T-cell (primary cell): ENCODE results near the gene CD86. TPM values are rescaled to one million over a fixed set of nuclear protein-coding genes. Genes with fewer than 3 reads are reported as not detected.

Experiments
- ATAC-seq, 4 experiments: fragments of 200-7000 bp in 3 of 4; fragments of 150-1000 bp in 1 of 4; cut with Tn5 transposase; replicated peaks in 1 of 4; 1 replicate in 3 of 4; 2 replicates in 1 of 4; pipeline ENCODE4 v1.10.0; 2021; ENCODE audit warnings: moderate library complexity in 3 of 4, mild to moderate bottlenecking in 2 of 4, moderate number of reproducible peaks in 1 of 4
- CTCF ChIA-PET, 2 donors: fragments of 300-600 bp; sonication (Branson Sonifier 250); formaldehyde crosslinking; loops; one replicate each; lab custom pipeline; 2022; ENCODE audit warnings: antibody characterized with exemption in 2 of 2; lab: Charles Lee
- POLR2A ChIA-PET, 2 donors: fragments of 300-600 bp; sonication (Branson Sonifier 250); formaldehyde crosslinking; loops; one replicate each; lab custom pipeline; 2022; ENCODE audit warnings: antibody characterized with exemption in 2 of 2; lab: Charles Lee
- DNase-seq, 35 experiments: peaks; one replicate each; pipeline versions ENCODE4 v3.0.0 to v3.0.0-alpha.2; 2013 to 2023
- H3K27ac ChIP-seq: one replicate; pipeline ENCODE4 v1.5.1; 2013; ENCODE audit warnings: low read length
- H3K27me3 ChIP-seq, 2 experiments: replicated peaks in 1 of 2; 1 replicate in 1 of 2; 2 replicates in 1 of 2; pipeline versions ENCODE4 v1.6.1 to v1.7.0; 2013; ENCODE audit warnings: low read length in 1 of 2, mixed read lengths in 1 of 2; ENCODE audit not compliant: control insufficient read depth in 2 of 2, insufficient read depth in 2 of 2; ENCODE audit errors: extremely low read depth in 1 of 2
- H3K36me3 ChIP-seq, 2 donors: 1 replicate in 1 of 2; 2 replicates in 1 of 2; pipeline versions ENCODE4 v1.6.1 to v1.7.0; 2013; ENCODE audit warnings: low read length in 1 of 2; ENCODE audit not compliant: control insufficient read depth in 2 of 2, insufficient read depth in 1 of 2; ENCODE audit errors: extremely low read depth in 1 of 2
- H3K4me1 ChIP-seq, 2 experiments: 1 replicate in 1 of 2; 2 replicates in 1 of 2; pipeline versions ENCODE4 v1.6.1 to v1.7.0; 2013; ENCODE audit warnings: low read length in 2 of 2, mixed read lengths in 1 of 2; ENCODE audit not compliant: insufficient read depth in 2 of 2, control insufficient read depth in 1 of 2; ENCODE audit errors: extremely low read depth in 1 of 2
- H3K4me3 ChIP-seq, 2 donors: 1 replicate in 1 of 2; 2 replicates in 1 of 2; pipeline versions ENCODE4 v1.5.1 to v1.7.0; 2013; ENCODE audit warnings: mild to moderate bottlenecking in 2 of 2, low read length in 1 of 2, moderate library complexity in 1 of 2; ENCODE audit not compliant: control insufficient read depth in 1 of 2; ENCODE audit errors: extremely low read depth in 1 of 2
- H3K9me3 ChIP-seq: 2 replicates; pipeline ENCODE4 v1.7.0; 2013
- H3K27ac Mint-ChIP-seq, 2 donors: one replicate each; pipeline ENCODE4 v1.8.0; 2020 to 2021; ENCODE audit warnings: mild to moderate bottlenecking in 2 of 2, mixed read lengths in 2 of 2
- H3K27me3 Mint-ChIP-seq, 2 donors: one replicate each; pipeline ENCODE4 v1.8.0; 2021 to 2022; ENCODE audit warnings: mixed read lengths in 2 of 2
- H3K36me3 Mint-ChIP-seq: one replicate; pipeline ENCODE4 v1.8.0; 2021; ENCODE audit warnings: mixed read lengths
- H3K4me1 Mint-ChIP-seq, 3 donors: one replicate each; pipeline ENCODE4 v1.8.0; 2020 to 2022; ENCODE audit warnings: mixed read lengths in 3 of 3, mild to moderate bottlenecking in 1 of 3
- H3K4me3 Mint-ChIP-seq, 3 donors: one replicate each; pipeline ENCODE4 v1.8.0; 2020 to 2022; ENCODE audit warnings: mild to moderate bottlenecking in 3 of 3, mixed read lengths in 3 of 3, moderate library complexity in 3 of 3
- H3K9me3 Mint-ChIP-seq, 3 donors: one replicate each; pipeline ENCODE4 v1.8.0; 2020 to 2022; ENCODE audit warnings: mixed read lengths in 3 of 3
- WGBS: methylation state at CpG from one replicate; pipeline ENCODE4 v1.1.5; 2013; ENCODE audit warnings: missing lambda C conversion rate; ENCODE audit not compliant: insufficient coverage; 5-methylcytosine and 5-hydroxymethylcytosine counted together
- total RNA-seq, 35 experiments: library from RNA in 6 of 35; stranded (reverse) in 6 of 35; fragments of 120-200 nt in 1 of 35; gene quantifications; one replicate each; pipeline versions ENCODE4 v1.2.1 to v1.2.4 and lab custom pipeline; 2013 to 2026

The CD86 gene
- total RNA-seq, 5 donors from 2014 or later (not counting 1 experiment from before 2014, with no cell fraction given), result 0.23 to 1.2 (median 0.52) TPM; not detected in 1

DNA sequence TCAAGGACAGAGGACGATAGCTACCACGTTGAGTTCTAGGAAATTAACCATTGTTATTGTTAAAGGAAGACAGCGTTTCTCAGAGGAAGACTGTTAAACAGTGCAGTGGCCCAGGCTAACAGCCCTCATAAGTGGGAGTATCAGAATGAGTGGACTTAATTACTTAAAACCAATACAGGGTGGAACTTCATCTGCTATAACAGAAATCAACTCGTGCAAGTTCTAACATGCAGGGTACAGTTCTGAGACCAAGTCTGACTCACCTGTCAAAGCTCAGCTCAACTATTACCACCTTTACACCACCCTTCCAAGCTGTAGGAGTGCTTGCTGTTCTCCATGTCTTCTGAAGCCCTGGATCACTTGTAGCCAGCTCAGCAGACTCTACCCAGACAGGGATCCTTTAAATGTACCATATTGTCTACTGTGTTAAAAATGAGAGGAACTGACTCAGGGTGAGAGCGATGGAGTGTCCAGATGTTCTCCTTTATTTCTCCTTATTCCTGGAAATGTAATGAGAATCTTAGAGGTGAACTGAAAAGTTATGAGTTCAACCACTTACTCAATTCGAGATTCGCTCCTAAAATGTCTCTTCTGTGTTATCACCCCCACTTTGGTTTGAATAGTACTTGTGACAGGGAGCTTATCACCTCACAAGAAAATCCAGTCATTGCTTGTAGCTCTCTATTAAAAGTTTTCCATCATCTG lies 26.5 kb downstream of the CD86 start:
- H3K27me3 Mint-ChIP-seq, result peaks cover 9 to 19% of the 10 kb centered on the region in 2 donors
- Histone ChIP-seq H3K36me3 (no peaks in the 10 kb centered on the region), H3K27ac (no peak overlapping the region), H3K27me3 (peaks cover 0 to 6% of the 10 kb centered on the region in 2 experiments), H3K4me3 (no peak overlapping the region), H3K4me1 (peaks cover 0 to 15% of the 10 kb centered on the region in 2 experiments), H3K9me3 (no peaks in the 10 kb centered on the region)
- POLR2A ChIA-PET, result no interaction called here
- no peak overlapping the region for H3K27ac Mint-ChIP-seq
- no peak overlapping the region for H3K4me3 Mint-ChIP-seq
- H3K4me1 Mint-ChIP-seq, result peaks cover 0 to 13% (median 5%) of the 10 kb centered on the region in 3 donors
- no peaks in the 10 kb centered on the region for H3K36me3 Mint-ChIP-seq
- DNase-seq (no peak), ATAC-seq (no peak)
- H3K9me3 Mint-ChIP-seq, result no peaks in the 10 kb centered on the region
- CTCF ChIA-PET, result no interaction called here
- WGBS, result 51% methylated on average over 3 of the region's 7 CpGs

DNA sequence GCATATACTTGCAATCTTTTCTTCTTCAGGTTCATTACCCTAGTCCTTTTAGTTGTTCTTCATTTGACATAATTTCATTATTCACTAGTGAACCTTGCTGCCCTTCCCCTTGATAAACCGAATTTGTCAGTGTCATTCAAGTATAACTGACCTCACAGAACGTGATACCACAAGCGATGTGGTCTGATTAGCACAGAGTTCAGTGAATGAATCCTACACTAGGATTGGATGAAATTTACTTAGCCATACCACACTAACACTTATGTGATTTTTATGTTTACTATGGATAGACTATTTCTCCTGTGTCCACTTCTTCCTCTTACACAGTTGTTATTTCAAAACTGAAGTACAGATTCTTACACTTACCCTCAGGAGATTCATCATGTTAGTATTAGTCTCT lies 27.2 kb downstream of the CD86 start:
- H3K4me1 Mint-ChIP-seq, result peaks cover 0 to 7% (median 5%) of the 10 kb centered on the region in 3 donors

DNA sequence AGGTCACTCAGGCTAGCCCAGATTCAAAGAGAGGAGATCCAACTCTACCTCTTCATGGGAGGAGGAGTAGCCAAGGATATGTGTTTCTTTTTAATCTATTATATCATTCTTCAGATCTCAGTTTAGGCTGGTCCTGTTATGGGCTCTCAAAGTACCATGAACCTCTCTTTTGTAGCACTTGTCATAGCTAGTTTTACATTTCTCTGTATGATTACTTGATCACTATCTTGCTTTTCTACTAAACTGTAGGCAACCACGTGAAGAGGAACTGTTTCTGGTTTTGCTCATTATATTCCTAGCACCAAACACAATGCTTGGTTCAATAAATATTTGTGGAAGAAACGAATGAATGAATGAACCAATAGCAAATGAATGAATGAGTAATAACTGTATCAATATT lies 29.6 kb downstream of the CD86 start:
- Mint-ChIP-seq H3K4me3 (no peak overlapping the region), H3K9me3 (no peaks in the 10 kb centered on the region), H3K27me3 (peaks cover 0 to 4% of the 10 kb centered on the region in 2 donors), H3K4me1 (no peaks in the 10 kb centered on the region), H3K27ac (no peak overlapping the region), H3K36me3 (no peaks in the 10 kb centered on the region)
- CTCF ChIA-PET, result no interaction called here
- DNase-seq, result no peak
- H3K4me1 ChIP-seq, result no peaks in the 10 kb centered on the region
- no CpG with 5 or more reads among the region's 2 CpGs for WGBS
- no peaks in the 10 kb centered on the region for H3K9me3 ChIP-seq
- H3K4me3 ChIP-seq, result no peak overlapping the region
- no peak overlapping the region for H3K27ac ChIP-seq
- POLR2A ChIA-PET, result no interaction called here
- ATAC-seq, result no peak
- H3K36me3 ChIP-seq, result no peaks in the 10 kb centered on the region
- no peaks in the 10 kb centered on the region for H3K27me3 ChIP-seq

More for the DNA sequence above, 27.2 kb downstream of the CD86 start:
- no peaks in the 10 kb centered on the region for H3K36me3 ChIP-seq
- no peak overlapping the region for H3K4me3 ChIP-seq
- H3K9me3 Mint-ChIP-seq, result no peaks in the 10 kb centered on the region
- no peaks in the 10 kb centered on the region for H3K9me3 ChIP-seq
- ChIA-PET POLR2A (no interaction called here), CTCF (no interaction called here)
- H3K4me3 Mint-ChIP-seq, result no peak overlapping the region
- no peak overlapping the region for H3K27ac ChIP-seq
- H3K27me3 Mint-ChIP-seq, result peaks cover 5 to 15% of the 10 kb centered on the region in 2 donors
- ATAC-seq (no peak), DNase-seq (no peak)
- no peaks in the 10 kb centered on the region for H3K36me3 Mint-ChIP-seq
- H3K27me3 ChIP-seq, result peaks cover 0 to 6% of the 10 kb centered on the region in 2 experiments
- WGBS, result no CpG with 5 or more reads among the region's 3 CpGs
- peaks cover 0 to 9% of the 10 kb centered on the region in 2 experiments for H3K4me1 ChIP-seq
- H3K27ac Mint-ChIP-seq, result no peak overlapping the region

DNA sequence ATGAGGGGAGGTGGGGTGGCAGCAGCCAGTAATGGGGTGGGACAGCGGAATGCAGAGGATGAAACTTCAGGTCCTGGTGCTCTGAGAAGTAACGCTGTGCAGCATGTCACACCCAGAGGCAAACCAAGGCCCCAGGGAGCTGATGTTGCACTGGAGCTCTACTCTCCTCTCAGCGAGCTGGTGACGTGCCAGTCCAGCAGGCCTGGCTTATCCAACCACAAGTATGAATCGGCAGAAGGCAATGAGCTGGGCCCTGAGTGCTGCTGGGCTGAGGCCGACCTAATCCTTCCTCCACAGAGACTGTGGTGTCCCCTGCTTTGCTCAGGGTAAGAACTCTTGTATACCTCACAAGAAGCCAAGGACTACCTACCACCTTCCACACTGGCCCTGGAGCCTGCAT lies 30.5 kb downstream of the CD86 start:
- Histone ChIP-seq H3K4me1 (no peaks in the 10 kb centered on the region), H3K27me3 (no peaks in the 10 kb centered on the region), H3K27ac (no peak overlapping the region), H3K4me3 (no peak overlapping the region), H3K9me3 (no peaks in the 10 kb centered on the region), H3K36me3 (no peaks in the 10 kb centered on the region)
- Mint-ChIP-seq H3K27ac (no peak overlapping the region), H3K27me3 (peaks cover 0 to 2% of the 10 kb centered on the region in 2 donors), H3K4me1 (no peaks in the 10 kb centered on the region), H3K36me3 (no peaks in the 10 kb centered on the region), H3K4me3 (no peak overlapping the region), H3K9me3 (no peaks in the 10 kb centered on the region)
- ChIA-PET POLR2A (no interaction called here), CTCF (no interaction called here)
- WGBS, result 87% methylated on average over 6 of the region's 6 CpGs
- DNase-seq (no peak), ATAC-seq (peak in 1 of 4 experiments; percentile 19)

DNA sequence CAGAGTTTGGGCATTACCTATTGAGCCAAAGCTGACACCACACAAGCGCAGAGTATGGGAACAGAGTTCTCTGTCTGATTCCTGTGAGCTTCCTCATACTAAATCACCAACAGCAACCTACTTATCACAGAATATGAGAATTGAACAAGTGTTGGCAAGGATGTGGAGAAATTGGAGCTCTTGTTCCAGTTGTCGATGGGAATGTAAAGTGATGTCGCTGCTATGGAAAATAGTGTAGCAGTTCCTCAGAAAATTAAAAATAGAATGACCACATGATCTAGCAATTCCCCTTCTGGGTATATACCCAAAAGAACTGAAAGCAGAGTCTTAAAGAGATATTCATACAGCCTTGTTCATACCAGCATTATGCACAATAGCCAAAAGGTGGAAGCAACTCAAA lies 33.4 kb downstream of the CD86 start:
- no peak overlapping the region for H3K27ac ChIP-seq
- ATAC-seq (no peak), DNase-seq (no peak)
- Mint-ChIP-seq H3K27me3 (peaks cover 0 to 2% of the 10 kb centered on the region in 2 donors), H3K4me1 (peaks cover 0 to 14% (median 4%) of the 10 kb centered on the region in 3 donors), H3K4me3 (no peak overlapping the region), H3K9me3 (no peaks in the 10 kb centered on the region), H3K36me3 (no peaks in the 10 kb centered on the region), H3K27ac (no peak overlapping the region)
- H3K4me1 ChIP-seq, result peaks cover 0 to 4% of the 10 kb centered on the region in 2 experiments
- WGBS, result no CpG with 5 or more reads among the region's 3 CpGs
- no peaks in the 10 kb centered on the region for H3K36me3 ChIP-seq
- no peak overlapping the region for H3K4me3 ChIP-seq
- no peaks in the 10 kb centered on the region for H3K9me3 ChIP-seq
- no peaks in the 10 kb centered on the region for H3K27me3 ChIP-seq
- POLR2A ChIA-PET, result no interaction called here
- CTCF ChIA-PET, result no interaction called here

DNA sequence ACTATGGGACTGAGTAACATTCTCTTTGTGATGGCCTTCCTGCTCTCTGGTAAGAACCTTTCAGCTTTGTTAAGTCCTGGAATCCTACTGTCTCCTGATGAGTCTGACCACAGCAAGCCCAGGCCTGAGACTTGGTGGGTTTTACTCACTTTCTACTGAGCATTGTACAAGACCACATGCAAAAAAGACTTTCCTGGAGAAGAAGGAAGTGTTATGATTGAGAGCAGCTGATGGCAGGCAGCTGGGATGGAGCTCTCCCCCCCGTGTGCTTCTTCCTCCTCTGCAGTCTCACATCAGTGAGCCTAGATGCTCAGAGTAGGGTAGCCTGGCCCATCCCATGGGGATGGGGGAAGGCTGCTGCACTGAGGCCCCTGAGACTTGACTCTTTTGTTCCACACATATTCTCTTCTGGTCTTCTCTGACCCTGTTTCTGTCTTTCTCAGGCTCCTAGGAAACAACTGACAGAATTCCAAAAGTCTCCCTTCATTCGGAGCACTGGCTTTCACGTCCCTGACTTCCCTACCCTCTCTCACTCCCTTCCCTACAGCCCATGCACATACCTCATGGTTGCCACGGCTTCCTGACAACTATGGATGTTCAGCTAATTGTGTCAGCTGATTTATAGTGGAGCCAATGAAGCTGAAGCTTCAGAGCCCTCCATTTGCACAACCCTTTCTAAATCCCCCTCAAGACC lies 36.6 kb downstream of the CD86 start:
- no peak overlapping the region for H3K27ac ChIP-seq
- POLR2A ChIA-PET, result interaction anchor here in 1 of 2 donors (0.5 kb wide), 1 partner anchor 505 kb away, joined by 3 read pairs; no protein-coding TSS in a partner anchor
- ATAC-seq (no peak), DNase-seq (no peak)
- H3K4me3 ChIP-seq, result no peak overlapping the region
- H3K9me3 ChIP-seq, result no peaks in the 10 kb centered on the region
- H3K27ac Mint-ChIP-seq, result no peak overlapping the region
- CTCF ChIA-PET, result interaction anchor here (0.5 to 1.1 kb wide), 4 partner anchors 12 to 1357 kb away, joined by 3 read pairs; partner anchors contain the start of gene ADCY5 (in 1 of the 2)
- H3K36me3 Mint-ChIP-seq, result no peaks in the 10 kb centered on the region
- H3K9me3 Mint-ChIP-seq, result no peaks in the 10 kb centered on the region
- H3K4me3 Mint-ChIP-seq, result no peak overlapping the region
- no peaks in the 10 kb centered on the region for H3K36me3 ChIP-seq
- H3K4me1 Mint-ChIP-seq, result peaks cover 0 to 14% (median 4%) of the 10 kb centered on the region in 3 donors
- H3K4me1 ChIP-seq, result peaks cover 0 to 4% of the 10 kb centered on the region in 2 experiments
- H3K27me3 Mint-ChIP-seq, result no peaks in the 10 kb centered on the region
- WGBS, result 100% methylated on average over 1 of the region's 4 CpGs
- H3K27me3 ChIP-seq, result no peaks in the 10 kb centered on the region
